ENCODE data around the gene ABCD3. TPM values are rescaled to one million over a fixed set of nuclear protein-coding genes. Genes with fewer than 3 reads are reported as not detected.
"Not testable (repeated sequence)": the region's sequence is repeated elsewhere in the genome, so short reads cannot be mapped to it uniquely, and the experiment has no call there.

The ABCD3 gene
- total and polyA plus RNA-seq, 2 of the 8 experiments (the other 6 are each of a cell fraction or from before 2014, with no cell fraction given) = 6.6 to 29.4 TPM

- H4K91ac ChIP-seq (replicated peaks; ENCODE audit: insufficient read length, low read length); H2AK5ac ChIP-seq (ENCODE audit: low read depth, low read length); H3K27ac ChIP-seq (ENCODE audit: low read depth, low read length); POLR2A ChIA-PET (ENCODE audit: partially characterized antibody); DNase-seq (ENCODE audit: low read depth in 1 of 2, low spot score in 2 of 2); H3K9ac ChIP-seq (replicated peaks in 1 of 4; ENCODE audit: extremely low read depth in 1 of 4, low read depth in 3 of 4, low read length in 3 of 4); H3K36me3 ChIP-seq (ENCODE audit: control insufficient read depth in 2 of 4, insufficient read depth in 4 of 4, low read length in 3 of 4); H3K18ac ChIP-seq (ENCODE audit: extremely low read depth, low read length); H3K14ac ChIP-seq (ENCODE audit: insufficient read length); H3K4ac ChIP-seq (replicated peaks; ENCODE audit: insufficient read length, low read depth, low read length); H2BK120ac ChIP-seq (replicated peaks; ENCODE audit: low read depth, low read length); H3K79me1 ChIP-seq (ENCODE audit: low read depth, low read length); H2BK15ac ChIP-seq (ENCODE audit: low read length); FAIRE-seq; H3K23ac ChIP-seq (ENCODE audit: insufficient read length); H3K27me3 ChIP-seq (replicated peaks in 1 of 4; ENCODE audit: control insufficient read depth in 3 of 4, extremely low read depth in 1 of 4, insufficient read depth in 3 of 4, low read length in 3 of 4); H3K4me2 ChIP-seq (ENCODE audit: insufficient read depth in 1 of 2, low read depth in 2 of 2, low read length in 2 of 2); H2BK5ac ChIP-seq (ENCODE audit: low read depth, low read length); H2BK20ac ChIP-seq (ENCODE audit: low read length); H2BK12ac ChIP-seq (ENCODE audit: low read depth, low read length); H4K8ac ChIP-seq (ENCODE audit: extremely low read depth, insufficient read depth, low read length); H2AFZ ChIP-seq (ENCODE audit: low read length); H3K4me1 ChIP-seq (replicated peaks in 1 of 4; ENCODE audit: control insufficient read depth in 3 of 4, insufficient read depth in 4 of 4, low read length in 3 of 4); H4K20me1 ChIP-seq (replicated peaks in 1 of 2; ENCODE audit: control insufficient read depth in 1 of 2, insufficient read depth in 2 of 2, low read length in 2 of 2); H3K56ac ChIP-seq (replicated peaks; ENCODE audit: insufficient read length, low read depth, low read length); H3K4me3 ChIP-seq (ENCODE audit: extremely low read depth in 1 of 4, insufficient read depth in 2 of 4, low read depth in 3 of 4, low read length in 4 of 4); H3K23me2 ChIP-seq (ENCODE audit: low read depth, low read length); H4K5ac ChIP-seq (ENCODE audit: insufficient read length, low read depth, low read length): not testable (repeated sequence)
- H3K79me2 ChIP-seq (ENCODE audit: control insufficient read depth in 1 of 2, insufficient read depth in 2 of 2, low read length in 2 of 2) = peaks cover 0 to 53% of the 10 kb centered on the region in 2 experiments; a peak in 2 of 4 replicates
- CTCF ChIA-PET (ENCODE audit: partially characterized antibody) = interaction anchor here (0.6 to 1.0 kb wide), 3 partner anchors 9 to 64 kb away, joined by 3 read pairs; no protein-coding TSS in a partner anchor
- H3K9me3 ChIP-seq (ENCODE audit: insufficient read depth in 2 of 2, low read depth in 1 of 2, low read length in 1 of 2) = peaks cover 20 to 26% of the 10 kb centered on the region in 2 experiments
These were observed 24.9 kb downstream of the ABCD3 start for GRCh38 chr1:94443067-94443466.

GRCh38 chr1:94444819-94445218 lies 26.6 kb downstream of the ABCD3 start:
- H2BK120ac ChIP-seq (replicated peaks; ENCODE audit: low read depth, low read length); H3K27me3 ChIP-seq (replicated peaks in 1 of 4; ENCODE audit: control insufficient read depth in 3 of 4, extremely low read depth in 1 of 4, insufficient read depth in 3 of 4, low read length in 3 of 4); H2AFZ ChIP-seq (ENCODE audit: low read length); H4K8ac ChIP-seq (ENCODE audit: extremely low read depth, insufficient read depth, low read length); H3K4me1 ChIP-seq (replicated peaks in 1 of 4; ENCODE audit: control insufficient read depth in 3 of 4, insufficient read depth in 4 of 4, low read length in 3 of 4); H3K9ac ChIP-seq (replicated peaks in 1 of 4; ENCODE audit: extremely low read depth in 1 of 4, low read depth in 3 of 4, low read length in 3 of 4); H2BK12ac ChIP-seq (ENCODE audit: low read depth, low read length); DNase-seq (ENCODE audit: low read depth in 1 of 2, low spot score in 2 of 2); H3K23ac ChIP-seq (ENCODE audit: insufficient read length); H3K23me2 ChIP-seq (ENCODE audit: low read depth, low read length); H2AK5ac ChIP-seq (ENCODE audit: low read depth, low read length); H4K91ac ChIP-seq (replicated peaks; ENCODE audit: insufficient read length, low read length); H3K27ac ChIP-seq (ENCODE audit: low read depth, low read length); H3K4me3 ChIP-seq (ENCODE audit: extremely low read depth in 1 of 4, insufficient read depth in 2 of 4, low read depth in 3 of 4, low read length in 4 of 4); H3K14ac ChIP-seq (ENCODE audit: insufficient read length); CTCF ChIA-PET (ENCODE audit: partially characterized antibody); H2BK5ac ChIP-seq (ENCODE audit: low read depth, low read length); H3K4me2 ChIP-seq (ENCODE audit: insufficient read depth in 1 of 2, low read depth in 2 of 2, low read length in 2 of 2); H3K18ac ChIP-seq (ENCODE audit: extremely low read depth, low read length); H3K79me1 ChIP-seq (ENCODE audit: low read depth, low read length); H4K5ac ChIP-seq (ENCODE audit: insufficient read length, low read depth, low read length); H2BK15ac ChIP-seq (ENCODE audit: low read length); H2BK20ac ChIP-seq (ENCODE audit: low read length); FAIRE-seq; H3K4ac ChIP-seq (replicated peaks; ENCODE audit: insufficient read length, low read depth, low read length); H3K56ac ChIP-seq (replicated peaks; ENCODE audit: insufficient read length, low read depth, low read length); H4K20me1 ChIP-seq (replicated peaks in 1 of 2; ENCODE audit: control insufficient read depth in 1 of 2, insufficient read depth in 2 of 2, low read length in 2 of 2); POLR2A ChIA-PET (ENCODE audit: partially characterized antibody): not testable (repeated sequence)
- Histone ChIP-seq H3K9me3 (ENCODE audit: insufficient read depth in 2 of 2, low read depth in 1 of 2, low read length in 1 of 2) (peaks cover 33 to 36% of the 10 kb centered on the region in 2 experiments), H3K79me2 (ENCODE audit: control insufficient read depth in 1 of 2, insufficient read depth in 2 of 2, low read length in 2 of 2) (peaks cover 0 to 44% of the 10 kb centered on the region in 2 experiments; a peak in 2 of 4 replicates), H3K36me3 (ENCODE audit: control insufficient read depth in 2 of 4, insufficient read depth in 4 of 4, low read length in 3 of 4) (peaks cover 0 to 15% (median 3%) of the 10 kb centered on the region in 4 experiments; a peak in 5 of 8 replicates)
- 81% methylated on average over 3 of the region's 3 CpGs; no CpG with 5 or more reads in 1 of the 2 experiments for WGBS, 2 experiments (ENCODE audit: extremely low coverage in 1 of 2, insufficient coverage in 1 of 2, insufficient read length in 1 of 2, insufficient replicate concordance in 2 of 2, low coverage in 1 of 2, low lambda C conversion rate in 2 of 2, missing lambda C conversion rate in 1 of 2)
